Measurements from ENCODE around the gene TP53BP1. TPM values are rescaled to one million over a fixed set of nuclear protein-coding genes. Genes with fewer than 3 reads are reported as not detected.

The TP53BP1 gene
- polyA plus RNA-seq, 3 donors = 69.5 to 116 (median 99.3) TPM

DNA sequence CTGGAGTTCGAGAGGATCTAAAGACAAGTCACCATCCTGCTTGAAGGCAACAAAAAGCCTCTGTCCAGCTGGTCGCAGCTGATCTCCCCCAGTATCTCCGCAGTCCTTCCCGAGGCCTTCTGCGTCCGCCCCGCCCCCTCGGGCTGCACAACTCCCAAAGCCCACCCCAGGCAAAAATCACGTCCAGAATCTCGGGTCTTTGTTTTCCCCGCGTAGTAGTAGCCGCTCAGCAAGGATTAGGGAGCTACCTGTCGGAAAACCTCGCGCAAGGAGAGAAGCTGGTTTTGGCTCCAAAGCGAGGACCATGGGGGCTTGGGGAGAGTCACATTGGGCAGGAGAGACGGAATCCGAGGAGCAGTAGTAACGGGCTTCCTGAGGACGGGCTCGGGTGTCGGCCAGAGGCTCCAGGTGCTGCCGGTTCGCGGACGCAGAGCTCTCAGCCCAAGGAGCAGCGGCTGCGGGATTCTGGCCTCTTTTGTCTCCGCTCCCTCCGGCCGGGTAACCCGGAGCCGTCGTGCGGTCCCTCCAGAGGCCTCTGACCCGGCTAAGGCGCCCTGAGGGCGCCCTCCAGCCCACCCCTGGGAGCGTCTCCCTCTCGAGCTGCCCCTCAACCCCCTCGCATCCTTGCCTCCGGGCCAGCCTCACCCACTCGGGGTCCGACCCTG is 122.5 kb downstream of the TP53BP1 start:
- peak; percentile 43 for DNase-seq

DNA sequence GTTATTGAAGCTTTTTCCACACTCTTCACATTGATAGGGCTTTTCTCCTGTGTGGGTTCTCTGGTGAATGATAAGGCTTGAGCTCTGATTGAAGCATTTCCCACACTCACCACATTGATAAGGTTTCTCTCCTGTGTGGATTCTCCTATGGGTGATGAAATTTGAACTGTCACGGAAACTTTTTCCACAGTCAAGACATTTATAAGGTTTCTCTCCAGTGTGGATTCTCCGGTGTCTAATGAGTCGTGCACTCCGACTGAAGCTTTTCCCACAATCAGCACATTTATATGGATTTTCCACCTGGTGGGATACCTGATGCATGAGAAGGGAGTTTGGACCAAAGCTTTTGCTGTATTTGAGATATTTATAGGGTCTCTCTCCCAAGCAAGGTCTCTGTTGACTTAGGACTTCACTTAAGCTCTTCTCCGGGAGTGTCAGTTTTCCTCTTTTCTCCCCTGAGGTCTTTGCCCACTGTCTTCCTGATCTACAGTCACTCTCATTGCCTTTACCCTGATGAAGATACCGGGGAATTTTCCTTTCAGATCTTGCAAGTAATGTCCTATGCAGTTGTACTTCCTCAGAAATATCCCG is 131.5 kb downstream of the TP53BP1 start:
- DNase-seq = no peak

DNA sequence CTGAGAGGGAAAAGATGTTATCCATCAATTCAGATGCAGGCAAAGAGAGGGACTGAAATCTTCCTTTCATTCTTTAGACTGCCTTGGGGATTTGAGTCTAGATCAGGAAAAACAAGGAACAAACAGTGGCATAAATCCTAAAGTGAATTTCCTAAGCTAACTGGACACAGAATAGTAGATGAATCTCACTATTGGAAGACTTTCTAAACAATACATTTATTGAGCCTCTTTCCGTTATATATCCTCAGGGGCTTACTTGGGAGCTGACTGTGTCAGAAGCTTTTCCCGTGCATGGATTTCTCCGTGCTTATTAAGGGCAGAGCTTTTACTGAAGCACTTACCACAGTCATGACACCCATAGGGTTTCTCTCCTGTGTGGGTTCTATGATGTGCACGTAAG is 132.1 kb downstream of the TP53BP1 start:
- DNase-seq = no peak

Other genes starting within 250 kb of the TP53BP1 start
- gene TGM5, start 226.2 kb downstream of the TP53BP1 start, polyA plus RNA-seq (ENCODE audit: insufficient read length in 3 of 3) = not detected
- gene TGM7, start 190.9 kb downstream of the TP53BP1 start, polyA plus RNA-seq (ENCODE audit: insufficient read length in 3 of 3) = under 1 TPM in 1 of 3 donors, not detected in 2; 0.09 TPM
- gene LCMT2, start 162.6 kb downstream of the TP53BP1 start, polyA plus RNA-seq (ENCODE audit: insufficient read length in 3 of 3) = 10 to 100 TPM; 11.5 to 14.4 (median 12.7) TPM
- 10 to 100 TPM; 23.3 to 36.4 (median 36.4) TPM for gene ZSCAN29, start 122.1 kb downstream of the TP53BP1 start, polyA plus RNA-seq (ENCODE audit: insufficient read length in 3 of 3)
- 10 to 100 TPM; 23.7 to 35.0 (median 31.5) TPM for gene TUBGCP4, start 122.1 kb downstream of the TP53BP1 start, polyA plus RNA-seq (ENCODE audit: insufficient read length in 3 of 3)
- gene MAP1A, start 24.5 kb upstream of the TP53BP1 start, polyA plus RNA-seq (ENCODE audit: insufficient read length in 3 of 3) = 1 to 10 TPM; 7.7 to 9.6 (median 8.2) TPM
- 10 to 100 TPM; 21.1 to 41.8 (median 36.1) TPM for gene PPIP5K1, start 97.1 kb upstream of the TP53BP1 start, polyA plus RNA-seq (ENCODE audit: insufficient read length in 3 of 3)
- 1 to 10 TPM; 2.2 to 3.4 (median 3.2) TPM for gene CKMT1B, start 100.9 kb upstream of the TP53BP1 start, polyA plus RNA-seq (ENCODE audit: insufficient read length in 3 of 3)
- gene STRC, start 125.6 kb upstream of the TP53BP1 start, polyA plus RNA-seq (ENCODE audit: insufficient read length in 3 of 3) = 1 to 10 TPM in 2 of 3 donors, under 1 TPM in 1; 0.63 to 1.8 (median 1.2) TPM
- gene CATSPER2, start 155.7 kb upstream of the TP53BP1 start, polyA plus RNA-seq (ENCODE audit: insufficient read length in 3 of 3) = 10 to 100 TPM in 1 of 3 donors, 1 to 10 TPM in 2; 3.3 to 13.3 (median 9.4) TPM
- gene CKMT1A, start 200.7 kb upstream of the TP53BP1 start, polyA plus RNA-seq (ENCODE audit: insufficient read length in 3 of 3) = 1 to 10 TPM; 2.6 to 3.5 (median 3.3) TPM